ENCODE measurements around the gene CCSAP.

GRCh38 chr1:229316166-229316565 is 26.7 kb downstream of the CCSAP start:
- TF ChIP-seq SIN3A (IDR thresholded peaks at IDR 0.05; ENCODE audit: borderline replicate concordance, low read depth, low read length) (no peak), CTCF (IDR thresholded peaks at IDR 0.05) (no peak)
- TF ChIP-seq, protein P1, sequence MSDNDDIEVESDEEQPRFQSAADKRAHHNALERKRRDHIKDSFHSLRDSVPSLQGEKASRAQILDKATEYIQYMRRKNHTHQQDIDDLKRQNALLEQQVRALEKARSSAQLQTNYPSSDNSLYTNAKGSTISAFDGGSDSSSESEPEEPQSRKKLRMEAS (IDR thresholded peaks at IDR 0.05; ENCODE audit: low read depth): no peak
